ENCODE data around the gene CXCR4. TPM values are rescaled to one million over a fixed set of nuclear protein-coding genes. Genes with fewer than 3 reads are reported as not detected.

CXCR4 gene
- total and polyA plus RNA-seq, 9 of the 15 experiments (the other 6 are each of a cell fraction or from before 2014, with no cell fraction given) = 0.07 to 0.45 (median 0.17) TPM; not detected in 3

- TF ChIP-seq SMAD4 (CRISPR knock-in tag; conservative IDR thresholded peaks at IDR 0.05) (no peak), TAL1 (IDR thresholded peaks at IDR 0.05) (peak; percentile 40), TEAD4 (IDR thresholded peaks at IDR 0.05; ENCODE audit: low read length) (peak; percentile 49; the same call in 1 of the 2 replicates), TEAD4 (CRISPR knock-in tag; IDR thresholded peaks at IDR 0.05; ENCODE audit: borderline replicate concordance) (no peak), MTA2 (IDR thresholded peaks at IDR 0.05; ENCODE audit: low read depth) (0 out of 2 replicates have a peak, but pooled peaks have one; percentile 15), ZNF511 (CRISPR knock-in tag; IDR thresholded peaks at IDR 0.05) (no peak), NCOA4 (IDR thresholded peaks at IDR 0.05; ENCODE audit: partially characterized antibody) (no peak), ZNF444 (CRISPR knock-in tag; IDR thresholded peaks at IDR 0.05) (no peak), GABPB1 (CRISPR knock-in tag; IDR thresholded peaks at IDR 0.05) (no peak), ZNF431 (CRISPR knock-in tag; IDR thresholded peaks at IDR 0.05) (no peak), ZMIZ1 (IDR thresholded peaks at IDR 0.05; ENCODE audit: low read depth in 2 of 2, low read length in 2 of 2) (no peak), SNRNP70 (optimal IDR thresholded peaks at IDR 0.05; ENCODE audit: low read depth, low read length) (no peak), C11orf30 (IDR thresholded peaks at IDR 0.05; ENCODE audit: low read depth) (0 out of 2 replicates have a peak, but pooled peaks have one; percentile 4), CREB3 (tag; conservative IDR thresholded peaks at IDR 0.05; ENCODE audit: low read depth) (no peak), FOXJ2 (tag; IDR thresholded peaks at IDR 0.05) (no peak), NFRKB (IDR thresholded peaks at IDR 0.05; ENCODE audit: low read depth) (no peak), MAFG (tag; conservative IDR thresholded peaks at IDR 0.05) (0 out of 2 replicates have a peak, but pooled peaks have one; percentile 17), DPF2 (IDR thresholded peaks at IDR 0.05) (peak; percentile 38; the same call in 1 of the 2 replicates), PURB (CRISPR knock-in tag; IDR thresholded peaks at IDR 0.05; ENCODE audit: low read depth) (no peak), SMARCC2 (IDR thresholded peaks at IDR 0.05; ENCODE audit: low read depth) (no peak), TEAD1 (CRISPR knock-in tag; IDR thresholded peaks at IDR 0.05) (no peak), TFAM (CRISPR knock-in tag; conservative IDR thresholded peaks at IDR 0.05) (no peak), EZH2 (IDR thresholded peaks at IDR 0.05; ENCODE audit: borderline replicate concordance, low read depth, low read length) (no peak)
Observed at GRCh38 chr2:136141510-136142149, 23.7 kb upstream of the CXCR4 start (continued).

Data from K562 (cell line).